GM18498 (cell line): ENCODE data around the gene SYNGR2.

Experiments used
- ATAC-seq: cut with Tn5 transposase; IDR thresholded peaks from one replicate; pipeline ENCODE4 v1.9.1; 2021; ENCODE audit warnings: mild to moderate bottlenecking, moderate library complexity; ENCODE audit not compliant: unreplicated experiment

Gene SYNGR2

DNA sequence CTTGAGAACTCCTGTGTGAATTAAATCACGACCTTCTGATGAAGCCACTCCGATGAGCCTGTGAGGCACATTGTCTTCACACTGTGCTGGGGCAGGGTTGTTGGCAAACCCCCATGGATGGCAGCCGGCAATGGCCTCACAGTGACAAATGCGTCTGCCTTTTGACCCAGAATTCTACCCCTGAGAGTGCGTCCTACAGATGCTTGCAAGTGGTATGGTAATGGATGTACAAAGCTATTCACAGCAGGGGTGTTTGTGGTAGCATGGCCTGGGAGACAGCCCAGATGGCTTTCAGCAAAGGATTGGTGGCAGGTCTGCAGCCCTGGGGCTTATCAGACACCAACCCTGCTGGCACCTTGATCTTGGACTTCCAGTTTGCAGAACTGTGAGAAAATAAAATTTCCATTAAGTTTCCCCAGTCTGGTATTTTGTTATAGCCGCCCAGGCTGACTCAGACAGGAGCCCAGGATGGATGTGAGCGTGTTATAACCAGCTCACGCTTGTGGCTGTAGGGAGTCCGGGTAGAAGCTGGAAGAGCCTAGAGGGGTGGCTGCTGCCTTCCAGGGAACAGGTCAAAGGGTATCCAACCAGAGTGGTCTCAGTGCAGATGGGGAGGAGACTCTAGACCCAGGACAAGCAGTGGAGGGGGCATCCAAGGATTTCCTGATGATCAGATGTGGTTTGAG, 28.9 kb downstream of the SYNGR2 start:
- ATAC-seq: no peak

DNA sequence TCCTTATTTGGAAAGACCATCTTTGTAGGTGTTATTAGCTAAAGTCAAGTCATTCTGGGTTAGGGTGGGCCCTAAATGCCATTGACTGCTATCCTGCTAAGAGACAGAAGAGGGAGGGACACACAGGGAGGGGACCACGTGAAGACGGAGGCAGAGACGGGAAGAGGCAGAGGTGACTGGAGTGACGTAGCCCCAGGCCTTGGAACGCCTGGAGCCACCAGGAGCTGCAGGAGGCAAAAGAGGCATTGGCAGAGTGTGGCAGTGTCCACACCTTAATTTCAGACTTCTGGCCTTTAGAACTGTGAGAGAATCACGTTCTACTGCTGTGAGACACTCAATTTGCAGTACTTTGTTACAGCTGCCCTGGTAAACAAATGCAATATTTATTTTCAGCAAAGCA, 32.1 kb downstream of the SYNGR2 start:
- no peak for ATAC-seq

DNA sequence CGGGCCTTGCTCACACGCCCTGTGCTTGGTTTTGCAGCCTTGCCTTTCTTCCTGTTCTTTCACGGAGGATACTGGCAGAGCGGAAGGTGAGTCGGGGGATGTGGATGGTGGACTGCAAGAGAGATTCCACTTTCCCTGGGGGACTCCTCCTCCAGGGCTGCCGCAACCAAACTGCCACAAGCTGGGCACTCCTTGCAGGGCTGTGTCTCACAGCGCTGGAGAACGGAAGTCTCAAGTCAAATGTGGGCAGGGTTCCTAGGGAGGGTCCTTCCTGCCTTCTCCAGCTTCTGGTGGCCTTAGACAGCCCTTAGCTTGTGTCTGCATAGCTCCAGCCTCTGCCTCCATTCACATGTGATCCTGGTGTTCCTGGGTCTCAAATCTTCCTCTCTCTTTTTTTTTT, 34.3 kb downstream of the SYNGR2 start:
- ATAC-seq: no peak

- ATAC-seq: no peak
These were observed 36.2 kb downstream of the SYNGR2 start for GRCh38 chr17:78204387-78205123.

GRCh38 chr17:78205124-78205775, 36.9 kb downstream of the SYNGR2 start:
- no peak for ATAC-seq

DNA sequence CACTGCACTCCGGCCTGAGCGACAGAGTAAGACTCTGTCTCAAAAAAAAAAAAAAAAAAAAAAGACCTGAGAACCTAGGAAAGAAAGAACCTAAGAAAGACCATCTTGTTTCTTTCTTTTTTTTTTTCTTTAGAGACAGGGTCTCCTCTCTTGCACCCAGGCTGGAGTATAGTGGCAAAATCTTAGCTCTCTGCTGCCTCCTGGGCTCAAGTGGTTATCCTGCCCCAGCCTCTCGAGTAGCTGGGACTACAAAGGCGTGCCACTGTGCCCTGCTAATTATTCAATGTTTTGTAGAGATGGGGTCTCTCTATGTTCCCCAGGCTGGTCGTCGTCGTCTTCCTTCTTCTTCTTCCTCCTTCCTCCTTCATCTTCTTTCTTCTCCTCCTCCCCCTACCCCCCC, 37.9 kb downstream of the SYNGR2 start:
- ATAC-seq: no peak

- no peak for ATAC-seq
These were observed 40.1 kb downstream of the SYNGR2 start for GRCh38 chr17:78208486-78208885.

- no peak for ATAC-seq
These were observed 41.7 kb downstream of the SYNGR2 start for GRCh38 chr17:78210111-78210510.

DNA sequence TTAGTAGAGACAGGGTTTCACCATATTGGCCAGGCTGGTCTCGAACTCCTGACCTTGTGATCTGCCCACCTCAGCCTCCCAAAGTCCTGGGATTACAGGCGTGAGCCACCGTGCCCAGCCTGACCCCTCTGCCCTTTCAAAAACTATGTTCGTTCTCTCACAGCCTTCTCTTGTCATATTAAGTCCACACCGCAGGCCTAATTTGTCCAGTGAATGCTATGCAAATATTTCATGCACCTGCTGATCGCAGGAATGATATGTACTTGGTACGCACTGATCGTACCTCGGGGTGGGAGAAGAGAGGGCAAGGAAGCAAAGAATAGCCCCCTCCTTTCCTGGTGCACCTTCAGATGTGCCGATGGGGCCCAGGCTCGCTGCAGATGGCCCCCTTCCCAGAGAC, 42.7 kb downstream of the SYNGR2 start:
- ATAC-seq: no peak

- ATAC-seq: peak; percentile 89
These were observed 45.8 kb downstream of the SYNGR2 start, which contains the start of gene BIRC5 for GRCh38 chr17:78214016-78214705. Gene BIRC5, plus strand, starts transcription at chr17:78214253. Its CDS starts 64 bp downstream, at chr17:78214317.

GRCh38 chr17:78214706-78215061, 46.3 kb downstream of the SYNGR2 start:
- no peak for ATAC-seq

DNA sequence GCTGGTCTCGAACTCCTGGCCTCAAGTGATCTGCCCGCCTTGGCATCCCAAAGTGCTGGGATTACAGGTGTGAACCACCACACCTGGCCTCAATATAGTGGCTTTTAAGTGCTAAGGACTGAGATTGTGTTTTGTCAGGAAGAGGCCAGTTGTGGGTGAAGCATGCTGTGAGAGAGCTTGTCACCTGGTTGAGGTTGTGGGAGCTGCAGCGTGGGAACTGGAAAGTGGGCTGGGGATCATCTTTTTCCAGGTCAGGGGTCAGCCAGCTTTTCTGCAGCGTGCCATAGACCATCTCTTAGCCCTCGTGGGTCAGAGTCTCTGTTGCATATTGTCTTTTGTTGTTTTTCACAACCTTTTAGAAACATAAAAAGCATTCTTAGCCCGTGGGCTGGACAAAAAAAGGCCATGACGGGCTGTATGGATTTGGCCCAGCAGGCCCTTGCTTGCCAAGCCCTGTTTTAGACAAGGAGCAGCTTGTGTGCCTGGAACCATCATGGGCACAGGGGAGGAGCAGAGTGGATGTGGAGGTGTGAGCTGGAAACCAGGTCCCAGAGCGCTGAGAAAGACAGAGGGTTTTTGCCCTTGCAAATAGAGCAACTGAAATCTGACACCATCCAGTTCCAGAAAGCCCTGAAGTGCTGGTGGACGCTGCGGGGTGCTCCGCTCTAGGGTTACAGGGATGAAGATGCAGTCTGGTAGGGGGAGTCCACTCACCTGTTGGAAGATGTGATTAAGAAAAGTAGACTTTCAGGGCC, 51.2 kb downstream of the SYNGR2 start:
- ATAC-seq: no peak
